ENCODE data around the gene SPACA7.

Gene SPACA7

GRCh38 chr13:112469071-112469745 lies 93.1 kb downstream of the SPACA7 start:
- DNase-seq: no peak

- no peak for DNase-seq
Observed at GRCh38 chr13:112473818-112474217, 97.7 kb downstream of the SPACA7 start.

- DNase-seq: no peak
Observed at GRCh38 chr13:112474869-112475268, 98.7 kb downstream of the SPACA7 start.

- no peak for DNase-seq
Observed at GRCh38 chr13:112475889-112476288, 99.7 kb downstream of the SPACA7 start.

GRCh38 chr13:112477070-112477619 lies 101.0 kb downstream of the SPACA7 start:
- DNase-seq: no peak

GRCh38 chr13:112479389-112479788 lies 103.2 kb downstream of the SPACA7 start:
- no peak for DNase-seq

- no peak for DNase-seq
Observed at GRCh38 chr13:112481458-112481857, 105.3 kb downstream of the SPACA7 start.

GRCh38 chr13:112483299-112483698 lies 107.1 kb downstream of the SPACA7 start:
- no peak for DNase-seq
